Thymus (tissue), 11 donors: ENCODE measurements around the gene USP53. TPM values are rescaled to one million over a fixed set of nuclear protein-coding genes. Genes with fewer than 3 reads are reported as not detected.
A peak's percentile ranks its signal among the peaks of the same experiment; 100 is the strongest.

Experiments
- DNase-seq, 9 donors: peaks; one replicate each; pipeline ENCODE4 v3.0.0-alpha.2; 2013; ENCODE audit warnings: low spot score in 9 of 9, low read depth in 6 of 9, missing footprints in 1 of 9
- H3K27ac ChIP-seq, 2 donors: one replicate each; pipeline ENCODE4 v1.5.1; 2013; ENCODE audit warnings: control low read depth in 1 of 2, low read depth in 1 of 2, low read length in 1 of 2, mild to moderate bottlenecking in 1 of 2, moderate library complexity in 1 of 2
- H3K27me3 ChIP-seq, 2 donors: one replicate each; pipeline ENCODE4 v1.5.1; 2013; ENCODE audit warnings: low read length in 1 of 2; ENCODE audit not compliant: control insufficient read depth in 2 of 2, insufficient read depth in 1 of 2
- H3K36me3 ChIP-seq, 2 donors: one replicate each; pipeline ENCODE4 v1.5.1; 2013; ENCODE audit warnings: low read length in 1 of 2, mild to moderate bottlenecking in 1 of 2, moderate library complexity in 1 of 2; ENCODE audit not compliant: control insufficient read depth in 2 of 2, insufficient read depth in 2 of 2
- H3K4me1 ChIP-seq, 2 donors: one replicate each; pipeline ENCODE4 v1.5.1; 2013; ENCODE audit warnings: low read length in 2 of 2; ENCODE audit not compliant: control insufficient read depth in 2 of 2, insufficient read depth in 2 of 2
- H3K4me3 ChIP-seq, 2 donors: one replicate each; pipeline ENCODE4 v1.5.1; 2013; ENCODE audit warnings: low read length in 2 of 2, control low read depth in 1 of 2, mild to moderate bottlenecking in 1 of 2
- H3K9me3 ChIP-seq, 2 donors: one replicate each; pipeline ENCODE4 v1.5.1; 2013; ENCODE audit warnings: low read length in 1 of 2, mild to moderate bottlenecking in 1 of 2; ENCODE audit not compliant: control insufficient read depth in 2 of 2, insufficient read depth in 1 of 2
- WGBS: extraction: QIAGEN DNeasy Blood & Tissue Kit; methylation state at CpG from one replicate; pipeline ENCODE4 v1.1.7; 2013; 5-methylcytosine and 5-hydroxymethylcytosine counted together
- polyA plus RNA-seq: library from polyadenylated mRNA; stranded (reverse); fragments of 200-250 nt; gene quantifications from one replicate; pipeline ENCODE4 v1.2.3, GENCODE V29; 2013
- total RNA-seq: library from RNA; stranded (reverse); fragments of 120-200 nt; gene quantifications from one replicate; pipeline ENCODE4 v1.2.4, GENCODE V29; 2013
- donor health status: healthy.

USP53 gene
- total and polyA plus RNA-seq, 2 donors, result 17.3 to 18.5 TPM

DNA sequence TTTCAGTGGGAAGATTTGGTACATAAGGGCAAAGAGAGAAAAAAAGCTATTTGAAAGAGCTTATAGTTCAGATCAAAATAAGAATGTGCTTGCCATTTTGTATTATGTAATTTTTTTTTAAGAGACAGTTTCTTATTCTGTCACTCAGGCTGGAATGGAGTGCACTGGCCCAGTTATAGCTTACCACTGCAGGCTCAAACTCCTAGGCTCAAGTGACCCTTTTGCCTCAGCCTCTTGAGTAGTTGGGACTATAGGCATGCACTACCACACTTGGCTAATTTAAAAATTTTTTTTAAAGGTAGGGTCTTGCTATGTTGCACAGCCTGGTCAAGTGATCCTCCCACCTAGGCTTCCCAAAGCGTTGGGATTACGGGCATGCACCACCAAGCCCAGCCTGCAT lies 22.2 kb upstream of the USP53 start:
- Histone ChIP-seq H3K36me3 (no peaks in the 10 kb centered on the region), H3K4me1 (no peaks in the 10 kb centered on the region), H3K27ac (no peak overlapping the region), H3K27me3 (no peaks in the 10 kb centered on the region), H3K9me3 (no peaks in the 10 kb centered on the region), H3K4me3 (no peak overlapping the region)
- no peak for DNase-seq
- WGBS, result 98% methylated on average over 2 of the region's 2 CpGs

DNA sequence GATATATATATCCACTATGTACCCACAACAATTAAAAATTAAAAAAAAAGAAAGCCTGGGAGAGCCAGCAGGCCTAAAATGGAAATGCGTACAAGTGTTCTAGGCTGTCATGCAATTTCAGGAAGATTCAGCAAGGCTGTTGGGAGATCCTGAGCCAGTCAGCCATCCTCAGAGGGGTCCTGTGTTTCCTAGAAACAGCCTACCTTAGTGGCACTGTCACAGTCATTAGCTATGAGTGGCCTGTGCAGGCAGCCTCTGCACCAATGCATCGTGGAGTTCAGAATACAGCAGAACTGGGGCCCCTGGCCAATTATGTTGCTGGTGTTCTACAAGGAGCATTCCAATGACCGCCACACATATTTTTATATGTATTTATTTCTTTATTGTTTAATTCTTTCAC lies 21.0 kb upstream of the USP53 start:
- 98% methylated on average over 3 of the region's 3 CpGs for WGBS
- no peak for DNase-seq
- Histone ChIP-seq H3K36me3 (no peaks in the 10 kb centered on the region), H3K4me1 (no peaks in the 10 kb centered on the region), H3K4me3 (no peak overlapping the region), H3K27ac (no peak overlapping the region), H3K9me3 (no peaks in the 10 kb centered on the region), H3K27me3 (no peaks in the 10 kb centered on the region)

DNA sequence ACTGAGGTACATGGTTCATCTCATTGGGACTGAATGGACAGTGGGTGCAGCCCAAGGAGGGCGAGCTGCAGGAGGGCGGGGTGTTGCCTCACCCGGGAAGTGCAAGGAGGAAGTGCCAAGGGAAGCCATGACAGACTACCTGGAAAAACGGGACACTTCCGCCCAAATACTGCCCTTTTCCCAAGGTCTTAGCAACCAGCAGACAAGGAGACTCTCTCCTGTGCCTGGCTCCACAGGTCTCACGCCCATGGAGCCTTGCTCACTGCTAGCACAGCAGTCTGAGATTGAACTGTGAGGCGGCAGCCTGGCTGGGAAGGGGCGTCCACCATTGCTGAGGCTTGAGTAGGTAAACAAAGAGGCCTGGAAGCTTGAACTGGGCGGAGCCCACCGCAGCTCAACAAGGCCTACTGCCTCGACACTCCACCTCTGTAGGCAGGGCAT lies 14.7 kb upstream of the USP53 start:
- Histone ChIP-seq H3K4me3 (no peak overlapping the region), H3K27me3 (no peaks in the 10 kb centered on the region), H3K9me3 (peaks cover 0 to 4% of the 10 kb centered on the region in 2 donors), H3K4me1 (no peaks in the 10 kb centered on the region), H3K27ac (no peak overlapping the region), H3K36me3 (no peaks in the 10 kb centered on the region)
- no peak for DNase-seq
- 97% methylated on average over 11 of the region's 11 CpGs for WGBS

DNA sequence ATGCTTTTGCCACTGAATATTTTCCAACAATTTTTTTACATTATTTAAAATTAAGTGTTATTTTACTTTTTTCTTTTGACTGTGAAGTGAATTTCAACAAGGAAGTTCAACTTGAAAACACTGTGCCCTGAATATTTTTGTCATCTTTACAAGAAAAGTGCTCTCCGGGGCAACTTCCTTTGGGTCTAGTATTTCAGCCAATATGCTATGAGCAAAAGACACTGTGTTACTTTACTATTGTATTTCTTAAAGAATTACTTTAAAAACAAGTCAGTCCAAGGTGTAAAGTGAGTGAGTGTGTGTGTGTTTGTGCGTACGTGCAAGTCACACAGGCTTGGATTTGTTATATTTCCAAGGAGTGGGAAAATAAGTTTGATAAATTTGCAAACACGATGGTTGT lies 7.6 kb upstream of the USP53 start:
- H3K4me3 ChIP-seq, result no peak overlapping the region
- WGBS, result 77% methylated on average over 4 of the region's 4 CpGs

DNA sequence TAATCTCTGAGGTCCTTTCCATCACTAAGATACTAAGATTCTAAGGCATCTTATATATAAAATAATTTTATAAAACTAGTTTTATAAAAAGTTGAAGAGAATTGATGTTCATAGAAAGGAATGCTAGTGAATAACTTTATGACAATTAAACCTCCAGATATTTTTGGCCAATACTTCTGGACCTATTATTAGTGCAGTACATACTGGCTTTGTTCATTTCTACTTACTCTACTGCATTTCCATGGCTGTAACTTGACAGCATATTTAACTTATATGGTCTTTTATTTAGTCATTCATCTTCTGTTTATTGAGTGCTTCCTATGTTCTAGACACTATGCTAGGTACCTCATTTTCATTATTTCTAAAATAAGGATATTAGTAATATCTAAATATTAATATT lies 6.8 kb upstream of the USP53 start:
- no peaks in the 10 kb centered on the region for H3K4me1 ChIP-seq
- H3K27ac ChIP-seq, result no peak overlapping the region
- H3K9me3 ChIP-seq, result no peaks in the 10 kb centered on the region
- no peaks in the 10 kb centered on the region for H3K36me3 ChIP-seq
- H3K27me3 ChIP-seq, result no peaks in the 10 kb centered on the region
- H3K4me3 ChIP-seq, result no peak overlapping the region
- DNase-seq, result no peak

More for the DNA sequence above, 7.6 kb upstream of the USP53 start:
- Histone ChIP-seq H3K27ac (no peak overlapping the region), H3K36me3 (no peaks in the 10 kb centered on the region), H3K9me3 (no peaks in the 10 kb centered on the region), H3K4me1 (no peaks in the 10 kb centered on the region), H3K27me3 (no peaks in the 10 kb centered on the region)
- peak in 1 of 9 donors; percentile 39 for DNase-seq

DNA sequence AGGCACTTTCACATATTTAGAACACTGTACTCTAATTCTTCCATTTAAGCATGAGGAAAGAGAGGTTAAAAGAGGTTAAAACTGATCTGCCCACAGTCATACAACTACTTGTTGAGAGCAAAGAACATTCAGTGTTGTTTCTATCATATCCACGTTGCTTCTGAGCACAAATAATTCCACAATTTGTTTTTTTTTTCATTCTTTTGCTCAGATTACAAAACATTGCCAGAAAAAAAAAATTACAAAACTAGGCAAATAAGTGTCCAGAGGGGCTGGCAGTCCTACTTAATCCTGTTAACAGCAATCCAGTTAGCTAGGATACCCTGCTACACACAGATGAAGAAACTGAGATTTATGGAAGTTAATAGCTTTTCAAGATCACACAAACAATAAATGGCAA lies 6.3 kb upstream of the USP53 start:
- H3K36me3 ChIP-seq, result no peaks in the 10 kb centered on the region
- H3K4me1 ChIP-seq, result no peaks in the 10 kb centered on the region
- no peak overlapping the region for H3K4me3 ChIP-seq
- no peak for DNase-seq
- no peak overlapping the region for H3K27ac ChIP-seq
- H3K9me3 ChIP-seq, result no peaks in the 10 kb centered on the region
- 91% methylated on average over 1 of the region's 1 CpG for WGBS
- H3K27me3 ChIP-seq, result peaks cover 0 to 2% of the 10 kb centered on the region in 2 donors

DNA sequence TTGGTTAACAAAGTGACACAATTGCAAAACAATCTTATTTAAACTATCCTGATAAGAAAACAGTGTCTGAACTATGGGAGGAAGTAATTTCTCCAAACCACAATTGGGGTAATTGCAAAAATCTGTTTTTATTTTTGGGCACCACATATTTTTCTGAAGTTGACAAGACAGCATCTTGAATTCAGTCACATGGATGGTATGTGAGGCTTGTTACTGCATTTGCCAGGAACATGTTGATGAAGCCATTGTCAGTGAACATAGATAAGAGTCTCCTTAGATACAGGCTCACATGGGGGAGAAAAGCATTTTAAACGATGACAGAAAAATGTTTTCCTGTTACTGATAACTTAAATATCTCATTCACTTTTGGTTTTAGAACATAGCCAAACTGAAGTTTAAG lies 5.5 kb upstream of the USP53 start:
- DNase-seq, result no peak
- Histone ChIP-seq H3K36me3 (no peaks in the 10 kb centered on the region), H3K9me3 (no peaks in the 10 kb centered on the region), H3K4me1 (peaks cover 2 to 3% of the 10 kb centered on the region in 2 donors), H3K27me3 (peaks cover 0 to 3% of the 10 kb centered on the region in 2 donors), H3K4me3 (no peak overlapping the region), H3K27ac (no peak overlapping the region)
- WGBS, result 28% methylated on average over 1 of the region's 1 CpG

DNA sequence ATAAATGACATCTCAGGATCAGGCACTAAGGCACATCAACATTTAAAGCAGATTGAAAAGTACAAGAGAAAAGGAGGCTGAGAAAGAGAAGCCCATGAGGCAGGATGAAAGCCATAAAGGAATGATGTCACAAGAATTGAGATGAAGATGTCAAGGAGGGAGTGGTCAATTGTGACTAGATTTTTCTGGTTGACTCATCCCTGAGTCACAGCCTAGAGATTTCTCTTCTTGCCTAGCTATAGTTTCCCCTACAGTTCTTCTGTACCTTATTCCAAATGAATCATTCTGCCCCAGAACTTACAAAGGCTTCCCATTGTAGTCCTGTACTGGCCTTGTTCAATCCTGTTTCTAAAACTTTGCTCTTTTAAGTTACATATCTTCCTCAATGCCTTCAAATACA lies 3.4 kb upstream of the USP53 start:
- Histone ChIP-seq H3K4me3 (no peak overlapping the region), H3K36me3 (no peaks in the 10 kb centered on the region), H3K9me3 (no peaks in the 10 kb centered on the region), H3K4me1 (peaks cover 5 to 7% of the 10 kb centered on the region in 2 donors), H3K27ac (no peak overlapping the region), H3K27me3 (peaks cover 0 to 3% of the 10 kb centered on the region in 2 donors)
- DNase-seq, result no peak

DNA sequence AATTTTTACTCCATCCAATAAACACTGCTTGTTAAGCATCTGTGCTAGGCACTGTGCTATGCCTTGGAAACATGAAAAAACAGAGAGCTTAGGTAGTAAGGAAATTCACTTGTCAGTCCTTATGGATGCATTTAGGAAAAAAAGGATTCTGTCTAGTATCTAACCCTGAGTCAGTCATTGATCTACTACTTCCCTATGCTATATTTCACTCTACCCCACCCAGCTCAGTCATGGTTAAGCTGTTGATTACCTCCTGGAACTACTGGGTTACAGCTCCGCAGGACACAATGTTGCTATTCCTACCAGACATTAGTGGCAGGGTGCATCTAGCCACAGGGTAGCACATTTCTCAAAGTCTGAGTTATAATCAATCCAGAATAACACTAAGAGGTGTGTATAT lies 2.9 kb upstream of the USP53 start:
- Histone ChIP-seq H3K9me3 (no peaks in the 10 kb centered on the region), H3K27ac (no peak overlapping the region), H3K4me1 (peaks cover 5 to 7% of the 10 kb centered on the region in 2 donors), H3K4me3 (no peak overlapping the region), H3K27me3 (peaks cover 0 to 3% of the 10 kb centered on the region in 2 donors), H3K36me3 (no peaks in the 10 kb centered on the region)
- WGBS, result 96% methylated on average over 1 of the region's 1 CpG
- no peak for DNase-seq

DNA sequence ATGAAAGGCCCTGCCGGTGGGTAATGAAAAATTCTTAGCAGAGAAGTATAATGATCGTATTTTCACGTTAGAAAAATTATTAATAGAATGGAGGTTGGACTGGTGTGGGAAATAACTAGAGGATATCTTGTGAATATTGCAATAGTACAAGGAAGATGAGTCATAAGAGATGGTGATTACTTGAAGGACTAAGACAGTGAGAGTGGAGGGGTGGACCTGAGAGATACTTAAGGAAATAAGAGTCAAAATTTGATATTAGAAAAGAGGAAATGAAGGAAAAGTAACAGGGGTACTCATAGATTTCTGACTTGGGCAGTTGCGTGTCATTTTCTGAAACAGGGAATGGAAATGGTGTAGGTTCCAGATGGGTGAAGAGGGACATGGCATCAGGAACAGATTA lies 1.7 kb upstream of the USP53 start:
- H3K36me3 ChIP-seq, result no peaks in the 10 kb centered on the region
- H3K9me3 ChIP-seq, result no peaks in the 10 kb centered on the region
- H3K27me3 ChIP-seq, result peaks cover 0 to 3% of the 10 kb centered on the region in 2 donors
- 97% methylated on average over 4 of the region's 4 CpGs for WGBS
- DNase-seq, result no peak
- peaks cover 5 to 7% of the 10 kb centered on the region in 2 donors for H3K4me1 ChIP-seq
- H3K4me3 ChIP-seq, result no peak overlapping the region
- no peak overlapping the region for H3K27ac ChIP-seq
